GM15510 (cell line): Measurements from ENCODE around the gene ABHD4.

ENCODE experiments used
- POLR2A ChIP-seq: IDR thresholded peaks from 3 replicates; pipeline ENCODE4 v1.6.1; 2011; ENCODE audit warnings: borderline replicate concordance; ENCODE audit not compliant: insufficient read length; ENCODE audit errors: extremely low read depth

Gene ABHD4

DNA sequence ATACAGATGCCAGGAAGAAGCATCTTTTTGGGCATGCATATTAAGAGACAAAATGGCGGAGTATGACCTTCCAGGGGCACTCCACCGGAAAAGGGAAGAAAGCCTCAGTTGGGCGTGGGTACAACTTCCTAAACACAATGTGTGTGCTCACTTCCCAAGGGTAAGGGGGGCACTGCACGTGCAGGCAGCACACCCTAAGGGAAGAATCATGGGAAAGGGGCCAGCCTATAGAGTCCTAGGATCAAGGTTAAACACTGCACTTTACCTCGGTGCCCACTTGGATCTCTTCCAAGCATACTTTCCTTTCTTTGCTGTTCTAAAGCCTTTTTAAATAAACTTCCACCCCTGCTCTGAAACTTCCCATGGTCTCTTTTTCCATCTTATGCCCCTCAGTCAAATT is 31.3 kb downstream of the ABHD4 start:
- no peak for TF ChIP-seq POLR2A

DNA sequence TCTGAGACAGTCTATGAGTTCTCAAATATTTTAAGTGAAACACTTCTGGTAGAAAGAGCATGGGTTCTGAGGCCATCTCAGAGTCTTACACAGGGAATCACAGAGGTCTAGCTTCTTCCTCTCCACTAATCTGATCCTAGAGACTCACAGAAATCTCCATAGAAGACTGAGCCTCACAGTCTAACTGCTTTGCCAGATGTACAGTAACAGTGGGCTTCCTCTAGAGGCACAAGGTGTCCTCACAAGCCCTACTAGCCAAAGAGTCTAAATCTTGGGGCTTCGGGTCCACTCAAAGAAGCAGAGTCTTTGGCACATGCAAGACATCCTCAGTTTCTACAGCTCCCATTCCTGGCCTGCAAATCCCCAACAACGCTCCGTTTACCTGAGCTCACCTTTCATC is 32.0 kb downstream of the ABHD4 start:
- no peak for TF ChIP-seq POLR2A

DNA sequence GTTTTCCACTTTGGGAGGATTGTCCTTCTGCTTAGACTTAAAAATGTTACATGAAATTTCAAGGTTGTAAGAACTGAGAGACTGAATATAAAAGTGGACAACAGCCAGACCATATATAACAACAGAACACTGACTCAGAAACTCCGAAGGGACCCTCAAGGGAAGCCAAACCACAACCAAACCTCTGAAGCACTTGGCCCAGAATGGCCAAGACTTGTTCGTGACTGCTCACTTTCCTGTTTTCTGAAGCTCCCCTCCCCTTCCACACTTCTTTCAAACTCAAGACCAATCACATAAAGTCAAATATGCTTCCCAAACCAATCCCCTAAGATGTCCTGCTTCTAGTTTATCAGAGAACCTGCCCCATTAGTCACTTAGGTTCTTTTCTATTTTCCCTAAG is 32.4 kb downstream of the ABHD4 start:
- no peak for TF ChIP-seq POLR2A

DNA sequence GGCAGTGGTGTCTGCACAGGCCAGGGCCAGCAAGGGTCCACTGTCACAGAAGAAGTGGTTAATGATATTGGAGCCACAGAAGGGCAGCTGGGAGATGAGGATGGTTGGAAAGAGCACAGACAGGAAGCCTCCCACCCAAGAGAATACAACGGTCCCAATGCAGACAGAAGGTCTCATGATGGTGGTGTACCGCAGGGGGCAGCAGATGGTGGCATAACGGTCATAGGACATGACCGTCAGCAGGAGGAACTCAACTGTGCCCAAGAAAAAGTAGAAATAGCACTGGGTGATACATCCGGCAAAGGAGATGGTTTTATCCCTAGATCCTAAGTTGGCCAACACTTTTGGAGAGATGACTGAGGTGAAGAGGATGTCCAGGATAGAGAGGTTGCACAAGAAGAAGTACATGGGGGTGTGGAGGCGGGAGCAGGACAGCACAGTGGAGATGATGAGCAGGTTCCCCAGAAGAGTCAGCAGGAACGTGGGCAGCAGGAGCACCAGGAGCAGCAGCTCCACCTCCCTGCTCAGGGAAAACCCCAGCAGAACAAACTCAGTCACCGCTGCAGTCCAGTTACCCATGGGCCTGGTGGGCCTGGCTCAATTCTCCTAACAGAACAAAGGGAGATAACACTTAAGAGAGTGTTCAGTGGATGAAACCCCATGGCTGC is 36.3 kb downstream of the ABHD4 start:
- no peak for TF ChIP-seq POLR2A

DNA sequence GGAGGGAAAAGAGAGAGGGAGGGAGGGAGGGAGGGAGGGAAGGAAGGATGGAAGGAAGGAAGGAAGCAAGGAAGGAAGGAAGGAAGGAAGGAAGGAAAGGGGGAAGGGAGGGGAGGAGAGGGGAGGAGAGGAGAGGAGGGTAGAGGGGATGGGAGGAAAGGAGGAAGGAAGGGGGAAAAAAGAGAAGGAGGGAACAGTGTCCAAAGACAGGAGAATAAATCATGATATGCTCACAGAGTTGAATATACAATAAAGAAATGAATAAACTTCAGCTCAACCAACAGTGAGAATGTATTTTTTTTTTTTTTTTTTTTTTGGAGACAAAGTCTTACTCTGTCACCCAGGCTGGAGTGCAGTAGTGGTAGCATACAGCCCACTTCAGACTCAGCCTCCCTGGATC is 42.1 kb downstream of the ABHD4 start:
- no peak for TF ChIP-seq POLR2A

- no peak for TF ChIP-seq POLR2A
Measured at GRCh38 chr14:22641846-22642245, 43.7 kb downstream of the ABHD4 start.

GRCh38 chr14:22644305-22644635 is 46.2 kb downstream of the ABHD4 start, which contains the start of gene OR6J1:
Gene OR6J1 (minus strand): TSS chr14:22644352. CDS start chr14:22634811, 9,541 bp downstream.
- no peak for TF ChIP-seq POLR2A

DNA sequence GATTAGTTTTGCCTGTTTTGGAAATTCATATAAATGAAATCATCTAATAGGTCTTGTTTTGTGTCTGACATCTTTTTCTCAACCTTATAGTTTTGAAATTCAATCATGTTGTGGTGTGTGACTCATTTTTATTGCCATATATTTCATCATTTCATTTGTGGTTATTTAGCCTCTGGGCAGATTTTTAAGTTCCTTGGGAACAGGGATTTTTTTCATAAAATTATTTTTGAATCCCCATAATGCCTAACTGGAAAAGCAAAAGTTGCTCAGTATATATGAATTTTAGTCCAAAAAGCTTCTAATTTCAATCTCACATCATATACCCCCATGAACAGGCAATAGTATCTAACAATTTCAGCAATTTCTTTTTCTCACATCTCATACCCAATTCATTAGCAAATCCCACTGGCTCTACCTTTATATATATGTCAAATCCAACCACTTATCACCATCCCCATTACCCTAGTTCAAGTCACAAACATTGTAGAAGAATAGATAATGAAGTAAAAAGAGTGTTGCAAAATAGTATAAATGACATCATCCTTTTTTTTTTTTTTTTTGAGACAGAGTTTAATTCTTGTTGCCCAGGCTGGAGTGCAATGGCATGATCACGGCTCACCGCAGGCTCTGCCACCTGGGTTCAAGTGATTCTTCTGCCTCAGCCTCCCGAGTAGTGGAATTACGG is 48.6 kb downstream of the ABHD4 start:
- TF ChIP-seq POLR2A, result no peak

GRCh38 chr14:22648506-22648905 is 50.4 kb downstream of the ABHD4 start:
- TF ChIP-seq POLR2A, result no peak

GRCh38 chr14:22650046-22650739 is 52.1 kb downstream of the ABHD4 start:
- no peak for TF ChIP-seq POLR2A

GRCh38 chr14:22650960-22651521 is 52.9 kb downstream of the ABHD4 start:
- TF ChIP-seq POLR2A, result peak; percentile 52

DNA sequence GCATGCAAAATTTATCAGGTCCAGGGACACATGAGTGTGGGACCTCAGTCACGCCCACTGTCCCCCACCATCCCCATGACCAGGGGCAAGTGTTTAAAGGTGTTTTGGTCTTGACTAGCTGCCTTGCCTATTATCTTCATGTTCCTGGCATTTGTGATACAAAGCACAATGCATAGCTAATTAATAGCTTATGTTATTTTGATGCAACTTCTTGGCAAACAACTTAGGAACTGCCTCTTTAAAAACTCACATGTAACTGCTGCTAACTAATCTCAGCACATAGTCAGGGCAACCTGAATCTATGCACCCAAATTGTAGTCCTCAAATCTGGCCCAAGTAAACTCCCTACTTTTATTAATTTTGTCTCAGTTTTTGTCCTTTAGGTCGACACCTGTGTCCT is 53.5 kb downstream of the ABHD4 start:
- TF ChIP-seq POLR2A, result no peak

GRCh38 chr14:22653012-22653621 is 55.0 kb downstream of the ABHD4 start:
- no peak for TF ChIP-seq POLR2A

DNA sequence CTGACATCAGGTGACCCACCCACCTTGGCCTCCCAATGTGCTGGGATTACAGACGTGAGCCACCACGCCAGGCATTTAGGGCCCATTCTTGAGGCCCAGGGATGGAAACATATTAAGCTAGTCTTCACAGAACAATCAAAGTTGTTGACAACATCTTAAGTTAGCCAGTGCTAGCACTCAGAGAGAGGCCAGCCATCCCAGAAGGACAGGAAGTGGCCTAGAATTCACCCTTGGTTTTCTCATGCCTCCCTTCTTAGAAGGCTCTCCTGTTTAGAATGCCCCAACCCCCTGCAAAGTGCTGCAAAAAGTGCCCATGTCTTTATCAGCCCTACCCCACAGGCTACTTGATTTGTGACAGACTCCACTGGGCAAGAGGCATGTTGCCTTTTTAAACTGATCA is 58.1 kb downstream of the ABHD4 start:
- no peak for TF ChIP-seq POLR2A

DNA sequence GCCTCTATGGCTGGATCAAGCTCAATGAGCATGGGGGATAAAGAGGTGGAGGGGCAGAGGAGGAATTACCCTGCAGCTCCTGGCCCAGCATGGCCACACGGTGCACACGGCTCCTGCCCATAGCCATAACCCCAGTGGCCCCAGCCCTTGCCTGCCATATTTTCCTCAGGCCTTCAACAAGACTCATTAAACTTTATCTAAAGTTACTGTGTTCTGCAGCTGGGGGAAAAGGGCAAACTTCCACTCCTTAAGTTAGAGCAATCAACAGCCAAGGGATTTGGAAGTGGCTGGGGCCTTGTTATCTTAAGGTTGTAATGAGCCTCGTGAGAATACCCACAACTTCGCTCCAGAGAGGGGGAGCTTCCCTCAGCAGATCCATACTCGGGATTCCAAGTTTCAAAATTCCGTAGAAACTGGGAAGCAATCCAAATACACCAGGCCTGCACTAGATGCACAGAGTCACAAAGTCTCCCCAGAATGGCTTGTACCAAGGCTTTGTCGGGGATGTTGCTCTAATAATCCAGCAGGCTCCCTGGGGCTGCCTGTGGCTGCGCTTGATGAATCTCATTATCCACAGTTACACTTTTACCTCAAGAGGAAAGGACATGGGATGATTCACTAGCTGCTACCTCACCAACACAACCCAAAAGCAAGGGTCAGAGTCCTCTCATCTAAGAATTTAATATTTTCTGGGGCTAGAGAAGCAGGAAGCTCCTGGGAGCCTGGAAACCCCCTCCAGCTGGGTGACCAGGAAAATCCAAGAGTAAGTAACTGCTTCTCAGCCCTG is 59.0 kb downstream of the ABHD4 start:
- TF ChIP-seq POLR2A, result no peak

DNA sequence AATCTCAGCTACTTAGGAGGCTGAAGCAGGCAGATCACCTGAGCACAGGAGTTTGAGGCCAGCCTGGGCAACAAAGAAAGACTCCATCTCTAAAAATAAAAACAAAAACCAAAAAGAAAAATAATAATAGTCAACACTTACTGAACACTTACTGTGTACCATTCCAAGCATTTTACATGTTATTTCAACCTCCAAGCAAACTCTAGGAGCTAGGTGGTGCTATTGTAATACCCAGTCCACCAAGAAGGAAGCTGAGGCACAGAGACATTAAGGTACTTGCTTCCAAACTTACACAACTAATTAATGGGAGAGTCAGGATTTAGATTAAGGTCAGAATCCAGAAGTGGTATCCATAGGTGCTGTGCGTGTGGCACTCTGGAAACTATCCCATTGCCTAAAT is 59.8 kb downstream of the ABHD4 start:
- no peak for TF ChIP-seq POLR2A
